Transverse colon (tissue), 4 donors: ENCODE data around the gene PIGA. TPM values are rescaled to one million over a fixed set of nuclear protein-coding genes. Genes with fewer than 3 reads are reported as not detected.

ENCODE experiments used
- DNase-seq: peaks from one replicate; pipeline ENCODE4 v3.0.0-alpha.2; 2019
- H3K27ac ChIP-seq, 4 donors: fragments of 200-600 bp; sonication (generic); 2 replicates each; pipeline ENCODE4 v1.5.1; 2016 to 2018; ENCODE audit warnings: inconsistent platforms in 4 of 4
- H3K27me3 ChIP-seq: fragments of 200-600 bp; sonication (generic); 2 replicates; pipeline ENCODE4 v1.5.1; 2017; ENCODE audit warnings: inconsistent platforms
- H3K36me3 ChIP-seq, 4 donors: fragments of 200-600 bp; sonication (generic); 2 replicates each; pipeline ENCODE4 v1.5.1; 2017 to 2019; ENCODE audit warnings: inconsistent platforms in 4 of 4
- H3K4me1 ChIP-seq, 4 donors: fragments of 200-600 bp; sonication (generic); 2 replicates each; pipeline ENCODE4 v1.5.1; 2017 to 2020; ENCODE audit warnings: inconsistent platforms in 4 of 4
- H3K4me3 ChIP-seq, 4 donors: fragments of 200-600 bp; sonication (generic); 1 replicate in 1 of 4; 2 replicates in 3 of 4; pipeline versions ENCODE4 v1.5.1 to v1.6.1; 2017 to 2019; ENCODE audit warnings: inconsistent platforms in 4 of 4
- H3K9me3 ChIP-seq, 2 donors: fragments of 200-600 bp; sonication (generic); 2 replicates each; pipeline ENCODE4 v1.5.1; 2017 to 2019; ENCODE audit warnings: inconsistent platforms in 2 of 2
- CTCF ChIP-seq, 5 experiments: fragments of 200-600 bp in 3 of 5; fragments of 450-650 bp in 2 of 5; sonication (generic) in 3 of 5; IDR thresholded peaks; 1 replicate in 2 of 5; 2 replicates in 3 of 5; pipeline ENCODE4 v1.5.1; 2016 to 2017; ENCODE audit warnings: antibody characterized with exemption in 5 of 5, inconsistent platforms in 3 of 5, mild to moderate bottlenecking in 2 of 5, moderate library complexity in 1 of 5
- EP300 ChIP-seq: sonication (generic); formaldehyde crosslinking; IDR thresholded peaks from one replicate; pipeline ENCODE4 v1.6.1; 2017; ENCODE audit warnings: antibody characterized with exemption, low read depth
- POLR2A ChIP-seq: fragments of 450-650 bp; IDR thresholded peaks from one replicate; pipeline ENCODE4 v1.6.1; 2016; ENCODE audit warnings: antibody characterized with exemption, mild to moderate bottlenecking, moderate library complexity
- POLR2AphosphoS5 ChIP-seq, 3 donors: sonication (generic); formaldehyde crosslinking; IDR thresholded peaks; one replicate each; pipeline ENCODE4 v1.6.1; 2016; ENCODE audit warnings: antibody characterized with exemption in 3 of 3
- WGBS, 2 donors: methylation state at CpG; one replicate each; pipeline ENCODE4 v1.1.5; 2018; ENCODE audit warnings: low coverage in 1 of 2; 5-methylcytosine and 5-hydroxymethylcytosine counted together
- in situ Hi-C, 4 donors: fragments of 200-750 bp; cut with MboI; loops; one replicate each; pipeline versions ENCODE4 v1.15.0 to v1.15.1; 2017; ENCODE audit warnings: low sequenced_read_pairs in 3 of 4, low pct_ligation_motif_present in 1 of 4, low pct_unique_long_range_greater_than_20kb in 1 of 4
- intact Hi-C: fragments of 100-400 bp; cut with DNase I; formaldehyde crosslinking; loops from one replicate; pipeline ENCODE4 v1.15.1; 2023; ENCODE audit warnings: low total_unique reads
- total RNA-seq, 4 donors: library from RNA; depleted of rRNA; stranded (reverse); fragments of >200 nt; gene quantifications; one replicate each; pipeline ENCODE4 v1.1.0, GENCODE V29; 2016

Gene PIGA
- total RNA-seq, 4 donors from 2014 or later = 6.6 to 53.9 (median 12.7) TPM

DNA sequence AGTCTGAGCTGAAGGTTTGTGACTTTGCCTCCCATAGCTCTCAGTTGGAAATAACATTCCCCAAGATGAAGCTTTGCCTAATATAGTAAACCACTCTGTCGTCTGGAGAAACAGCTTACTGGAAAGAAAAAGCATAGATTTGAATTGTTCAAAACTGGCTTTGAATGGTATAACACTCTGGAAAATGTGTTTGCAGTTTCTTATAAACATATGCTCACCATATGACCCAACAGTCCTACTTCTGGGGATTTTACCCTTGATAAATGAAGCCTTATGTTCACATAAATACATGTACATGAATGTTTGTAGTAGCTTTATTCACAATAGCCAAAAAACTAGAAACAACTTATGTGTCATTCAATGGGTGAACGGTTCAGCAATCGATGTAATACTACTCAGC lies 38.7 kb upstream of the PIGA start:
- H3K9me3 ChIP-seq = no peaks in the 10 kb centered on the region
- 69% methylated on average over 3 of the region's 3 CpGs; no CpG with 5 or more reads in 1 of the 2 donors for WGBS, 2 donors
- no peak overlapping the region for H3K4me3 ChIP-seq
- no peak for TF ChIP-seq CTCF (IDR thresholded peaks at IDR 0.05)
- TF ChIP-seq POLR2AphosphoS5 (IDR thresholded peaks at IDR 0.05) = no peak
- no peak for TF ChIP-seq EP300
- no peak for TF ChIP-seq POLR2A
- no peaks in the 10 kb centered on the region for H3K27me3 ChIP-seq
- no peak for DNase-seq
- no peaks in the 10 kb centered on the region for H3K4me1 ChIP-seq
- in situ Hi-C loops = no loop called here
- intact Hi-C loops = no loop called here
- no peak overlapping the region for H3K27ac ChIP-seq
- H3K36me3 ChIP-seq = no peaks in the 10 kb centered on the region

GRCh38 chrX:15366506-15367352 lies 31.4 kb upstream of the PIGA start:
- Histone ChIP-seq H3K36me3 (no peaks in the 10 kb centered on the region), H3K4me1 (no peaks in the 10 kb centered on the region), H3K27ac (no peak overlapping the region), H3K9me3 (no peaks in the 10 kb centered on the region), H3K27me3 (no peaks in the 10 kb centered on the region), H3K4me3 (no peak overlapping the region)
- 67 to 94% methylated on average over 3 to 9 of the region's 9 CpGs for WGBS, 2 donors
- TF ChIP-seq POLR2A (no peak), EP300 (no peak), POLR2AphosphoS5 (IDR thresholded peaks at IDR 0.05) (no peak), CTCF (IDR thresholded peaks at IDR 0.05) (no peak)
- in situ Hi-C loops (no loop called here), intact Hi-C loops (no loop called here)
- DNase-seq = no peak

DNA sequence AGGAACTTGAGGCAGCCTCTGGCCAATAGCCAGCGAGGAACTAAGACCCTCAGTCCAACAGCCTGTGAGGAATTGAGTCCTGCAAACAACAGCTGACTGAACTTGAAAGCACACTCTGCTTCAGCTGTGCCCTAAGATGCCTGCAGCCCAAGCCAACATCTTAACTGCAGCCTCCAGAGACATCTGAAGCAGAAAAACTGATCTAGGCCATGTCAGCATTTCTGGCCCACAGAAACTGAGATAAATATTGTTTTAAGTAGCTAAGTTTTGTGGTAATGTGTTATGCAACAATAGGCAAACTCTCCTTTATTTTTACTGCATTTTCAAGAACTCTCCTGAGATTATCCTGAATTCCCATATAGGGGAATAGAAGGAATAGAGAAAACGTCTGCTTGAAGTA lies 24.4 kb upstream of the PIGA start:
- WGBS, 2 donors = 47% methylated on average over 2 of the region's 2 CpGs; no CpG with 5 or more reads in 1 of the 2 donors
- DNase-seq = no peak
- Histone ChIP-seq H3K27me3 (no peaks in the 10 kb centered on the region), H3K27ac (no peak overlapping the region), H3K9me3 (no peaks in the 10 kb centered on the region), H3K36me3 (no peaks in the 10 kb centered on the region), H3K4me1 (no peaks in the 10 kb centered on the region), H3K4me3 (no peak overlapping the region)
- TF ChIP-seq POLR2A (no peak), CTCF (IDR thresholded peaks at IDR 0.05) (no peak), POLR2AphosphoS5 (IDR thresholded peaks at IDR 0.05) (no peak), EP300 (no peak)
- intact Hi-C loops = no loop called here
- in situ Hi-C loops = no loop called here

DNA sequence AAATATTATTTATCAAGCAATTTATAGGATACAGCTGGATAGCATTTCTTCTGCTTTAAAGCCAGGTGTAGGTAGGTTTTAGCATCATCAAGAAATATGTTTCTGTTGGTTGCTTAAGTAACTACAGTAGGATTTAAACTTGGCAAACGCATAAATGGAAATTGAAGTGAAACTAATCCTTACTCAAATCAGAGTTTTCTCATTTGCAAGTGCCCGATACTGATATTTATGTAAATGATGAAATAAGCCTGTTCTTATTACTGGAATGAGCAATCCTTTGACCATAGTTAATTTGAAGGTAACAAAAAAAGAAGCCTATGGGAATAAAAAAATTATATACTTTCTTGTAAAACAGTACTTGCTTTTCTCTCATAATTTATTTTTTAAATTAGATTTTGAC lies 23.2 kb upstream of the PIGA start:
- Histone ChIP-seq H3K27ac (no peak overlapping the region), H3K36me3 (no peaks in the 10 kb centered on the region), H3K4me3 (no peak overlapping the region), H3K4me1 (no peaks in the 10 kb centered on the region), H3K27me3 (no peaks in the 10 kb centered on the region), H3K9me3 (no peaks in the 10 kb centered on the region)
- WGBS, 2 donors = 66% methylated on average over 2 of the region's 2 CpGs; no CpG with 5 or more reads in 1 of the 2 donors
- intact Hi-C loops (no loop called here), in situ Hi-C loops (no loop called here)
- TF ChIP-seq CTCF (IDR thresholded peaks at IDR 0.05) = no peak
- no peak for TF ChIP-seq POLR2A
- no peak for TF ChIP-seq EP300
- TF ChIP-seq POLR2AphosphoS5 (IDR thresholded peaks at IDR 0.05) = no peak
- DNase-seq = no peak
